NCI-H69 (cell line): ENCODE results near the gene ELL.

ENCODE experiments used
- DNase-seq: peaks from one replicate; lab custom pipeline; 2025; lab: John Stamatoyannopoulos, UW

Gene ELL

GRCh38 chr19:18445262-18445948 lies 76.5 kb downstream of the ELL start:
- no peak for DNase-seq

GRCh38 chr19:18444513-18444912 lies 77.4 kb downstream of the ELL start:
- DNase-seq = no peak

- DNase-seq = no peak
These were observed 78.0 kb downstream of the ELL start for GRCh38 chr19:18443831-18444230.

- DNase-seq = no peak
These were observed 78.5 kb downstream of the ELL start for GRCh38 chr19:18443406-18443805.

GRCh38 chr19:18442941-18443340 lies 78.9 kb downstream of the ELL start:
- no peak for DNase-seq

GRCh38 chr19:18441804-18442788 lies 79.8 kb downstream of the ELL start:
- DNase-seq = no peak

GRCh38 chr19:18440936-18441803 lies 80.7 kb downstream of the ELL start:
- DNase-seq = no peak

GRCh38 chr19:18440415-18440877 lies 81.4 kb downstream of the ELL start:
- peak; percentile 55 for DNase-seq

- no peak for DNase-seq
These were observed 82.0 kb downstream of the ELL start for GRCh38 chr19:18439910-18440237.

- no peak for DNase-seq
These were observed 82.6 kb downstream of the ELL start for GRCh38 chr19:18439025-18439909.

- DNase-seq = peak; percentile 69
These were observed 83.4 kb downstream of the ELL start for GRCh38 chr19:18438331-18439024.

- DNase-seq = peak; percentile 82
These were observed 84.2 kb downstream of the ELL start, which contains the start of gene ISYNA1 for GRCh38 chr19:18437491-18438330. Gene ISYNA1 (minus strand): TSS chr19:18438133. CDS start chr19:18437979, 154 bp downstream.

GRCh38 chr19:18436671-18437490 lies 85.0 kb downstream of the ELL start:
- peak; percentile 89 for DNase-seq

- DNase-seq = no peak
These were observed 85.8 kb downstream of the ELL start for GRCh38 chr19:18435842-18436670.

- DNase-seq = no peak
These were observed 86.6 kb downstream of the ELL start for GRCh38 chr19:18435178-18435841.

- no peak for DNase-seq
These were observed 87.3 kb downstream of the ELL start for GRCh38 chr19:18434411-18435175.
